ENCODE data around the gene IPMK. TPM values are rescaled to one million over a fixed set of nuclear protein-coding genes. Genes with fewer than 3 reads are reported as not detected.
"Not testable (repeated sequence)": the region's sequence is repeated elsewhere in the genome, so short reads cannot be mapped to it uniquely, and the experiment has no call there.

Gene IPMK
- total RNA-seq, 1 donor from 2014 or later, result 6.8 TPM

DNA sequence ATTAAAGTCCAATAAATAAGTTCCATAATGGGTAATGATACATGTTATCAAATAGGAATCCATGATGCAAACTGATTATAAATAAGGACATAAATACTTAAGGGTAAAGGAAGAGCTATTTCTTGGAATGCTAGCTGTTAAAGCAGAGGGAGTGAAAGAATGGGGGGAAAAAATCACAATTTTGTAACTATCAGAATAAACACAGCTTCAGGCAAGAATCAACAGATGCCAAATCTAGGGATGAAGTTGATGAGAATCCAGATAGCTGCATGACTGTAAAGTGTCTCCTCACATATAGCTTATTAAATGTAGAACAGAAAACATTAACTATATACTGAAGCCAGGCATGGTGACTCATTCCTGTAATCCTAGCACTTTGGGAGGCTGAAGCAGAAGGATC, 4.9 kb downstream of the IPMK start:
- no peaks in the 10 kb centered on the region for H3K27me3 Mint-ChIP-seq
- H3K27ac Mint-ChIP-seq, result no peak overlapping the region
- peaks cover 25% of the 10 kb centered on the region for H3K4me1 Mint-ChIP-seq (ENCODE audit: unreplicated experiment)
- H3K4me3 Mint-ChIP-seq, result no peak overlapping the region
- TF ChIP-seq, protein P1, sequence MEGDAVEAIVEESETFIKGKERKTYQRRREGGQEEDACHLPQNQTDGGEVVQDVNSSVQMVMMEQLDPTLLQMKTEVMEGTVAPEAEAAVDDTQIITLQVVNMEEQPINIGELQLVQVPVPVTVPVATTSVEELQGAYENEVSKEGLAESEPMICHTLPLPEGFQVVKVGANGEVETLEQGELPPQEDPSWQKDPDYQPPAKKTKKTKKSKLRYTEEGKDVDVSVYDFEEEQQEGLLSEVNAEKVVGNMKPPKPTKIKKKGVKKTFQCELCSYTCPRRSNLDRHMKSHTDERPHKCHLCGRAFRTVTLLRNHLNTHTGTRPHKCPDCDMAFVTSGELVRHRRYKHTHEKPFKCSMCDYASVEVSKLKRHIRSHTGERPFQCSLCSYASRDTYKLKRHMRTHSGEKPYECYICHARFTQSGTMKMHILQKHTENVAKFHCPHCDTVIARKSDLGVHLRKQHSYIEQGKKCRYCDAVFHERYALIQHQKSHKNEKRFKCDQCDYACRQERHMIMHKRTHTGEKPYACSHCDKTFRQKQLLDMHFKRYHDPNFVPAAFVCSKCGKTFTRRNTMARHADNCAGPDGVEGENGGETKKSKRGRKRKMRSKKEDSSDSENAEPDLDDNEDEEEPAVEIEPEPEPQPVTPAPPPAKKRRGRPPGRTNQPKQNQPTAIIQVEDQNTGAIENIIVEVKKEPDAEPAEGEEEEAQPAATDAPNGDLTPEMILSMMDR (conservative IDR thresholded peaks at IDR 0.05), result no peak
- no peak for DNase-seq (ENCODE audit: extremely low spot score, unreplicated experiment)
- H3K9me3 Mint-ChIP-seq, result no peaks in the 10 kb centered on the region
- H3K36me3 Mint-ChIP-seq, result peaks cover 10% of the 10 kb centered on the region

DNA sequence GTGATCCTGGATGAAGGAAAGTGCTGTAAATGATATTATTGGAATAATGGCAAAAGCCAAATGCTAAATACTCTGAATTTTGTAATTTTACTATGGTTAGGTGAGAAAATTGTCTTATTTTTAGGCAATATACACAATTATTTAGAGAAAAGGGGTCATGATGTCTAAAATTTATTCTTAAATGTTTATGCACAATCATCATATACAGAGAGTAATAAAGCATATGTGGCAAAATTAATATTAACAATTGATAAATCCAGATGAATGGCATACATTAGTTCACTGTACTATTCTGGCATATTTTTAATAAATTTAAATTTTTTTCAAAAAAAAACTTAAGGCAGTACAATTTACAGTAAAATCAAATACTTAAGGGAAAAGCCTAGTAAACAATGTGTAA, 7.4 kb downstream of the IPMK start:
- Mint-ChIP-seq H3K27me3 (no peaks in the 10 kb centered on the region), H3K4me3 (no peak overlapping the region), H3K9me3 (no peaks in the 10 kb centered on the region), H3K27ac (no peak overlapping the region), H3K4me1 (ENCODE audit: unreplicated experiment) (peaks cover 12% of the 10 kb centered on the region), H3K36me3 (peaks cover 24% of the 10 kb centered on the region)
- TF ChIP-seq, protein P1 (conservative IDR thresholded peaks at IDR 0.05), result no peak
- no peak for DNase-seq (ENCODE audit: extremely low spot score, unreplicated experiment)

DNA sequence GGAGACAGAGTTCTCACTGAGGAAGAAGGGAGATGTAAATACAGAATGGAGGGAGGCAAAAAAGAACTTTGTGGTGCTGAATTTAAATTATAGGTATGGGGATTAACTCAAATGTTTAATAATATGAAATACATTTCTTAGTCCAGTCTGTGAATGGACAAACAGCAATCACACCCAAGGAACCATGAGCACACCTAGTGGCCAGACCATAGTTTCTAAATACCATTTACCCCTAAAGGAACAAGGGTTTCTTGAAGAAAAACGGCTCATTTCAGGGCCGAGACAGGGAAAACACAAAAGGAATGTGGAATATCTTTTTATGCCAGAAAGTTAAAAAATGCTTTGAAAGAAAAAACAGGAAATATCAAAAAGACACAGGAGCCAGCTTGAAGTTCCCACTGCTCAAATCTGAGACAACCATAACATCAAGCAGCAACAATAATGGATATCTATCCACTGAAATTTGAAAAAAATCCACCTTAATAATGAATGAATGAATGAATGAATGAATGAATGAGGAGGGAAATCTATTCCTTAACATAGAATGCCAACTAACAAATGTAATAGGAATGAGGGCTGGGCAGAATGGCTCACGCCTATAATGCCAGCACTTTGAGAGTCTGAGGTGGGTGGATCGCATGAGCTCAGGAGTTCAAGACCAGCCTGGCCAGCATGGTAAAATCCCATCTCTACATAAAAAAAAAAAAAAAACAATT, 8.6 kb downstream of the IPMK start:
- H3K27ac Mint-ChIP-seq, result no peak overlapping the region
- no peak for DNase-seq (ENCODE audit: extremely low spot score, unreplicated experiment)
- TF ChIP-seq, protein P1 (conservative IDR thresholded peaks at IDR 0.05), result peak; percentile 36
- no peak overlapping the region for H3K4me3 Mint-ChIP-seq
- peaks cover 3% of the 10 kb centered on the region for H3K4me1 Mint-ChIP-seq (ENCODE audit: unreplicated experiment)
- no peaks in the 10 kb centered on the region for H3K27me3 Mint-ChIP-seq
- H3K36me3 Mint-ChIP-seq, result peaks cover 26% of the 10 kb centered on the region
- H3K9me3 Mint-ChIP-seq, result peaks cover 3% of the 10 kb centered on the region

DNA sequence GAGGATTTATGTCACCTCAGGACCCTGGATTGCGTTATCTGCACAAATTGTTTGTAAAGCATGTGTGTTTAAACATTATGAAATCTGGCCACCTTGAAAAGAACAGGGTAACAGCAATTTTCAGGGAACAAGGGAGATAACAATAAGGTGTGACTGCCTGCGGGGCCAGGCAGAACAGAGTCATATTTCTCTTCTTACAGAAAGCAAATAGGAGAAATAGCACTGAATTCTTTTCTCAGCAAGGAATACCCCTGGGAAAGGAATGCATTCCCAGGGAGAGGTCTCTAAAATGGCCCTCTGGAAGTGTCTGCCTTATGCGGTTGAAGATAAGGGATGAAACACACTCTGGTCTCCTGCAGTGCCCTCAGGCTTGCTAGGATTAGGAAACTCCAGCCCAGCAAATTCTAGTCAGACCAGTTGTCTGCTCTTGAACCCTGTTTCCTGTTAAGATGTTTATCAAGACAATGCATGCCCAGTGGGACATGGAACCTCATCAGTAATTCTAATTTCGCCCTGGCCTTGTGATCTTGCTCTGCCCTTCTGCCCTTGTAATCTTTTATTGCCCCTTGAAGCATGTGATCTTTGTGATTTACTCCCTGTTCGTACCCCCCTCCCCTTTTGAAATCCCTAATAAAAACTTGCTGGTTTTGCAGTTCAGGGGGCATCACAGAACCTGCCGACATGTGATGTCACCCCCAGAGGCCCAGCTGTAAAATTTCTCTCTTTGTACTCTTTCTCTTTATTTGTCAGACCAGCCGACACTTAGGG, 11.5 kb downstream of the IPMK start:
- not testable (repeated sequence) for H3K27ac Mint-ChIP-seq; H3K4me3 Mint-ChIP-seq; H3K4me1 Mint-ChIP-seq (ENCODE audit: unreplicated experiment); H3K9me3 Mint-ChIP-seq; H3K27me3 Mint-ChIP-seq; DNase-seq (ENCODE audit: extremely low spot score, unreplicated experiment)
- peaks cover 34% of the 10 kb centered on the region for H3K36me3 Mint-ChIP-seq

DNA sequence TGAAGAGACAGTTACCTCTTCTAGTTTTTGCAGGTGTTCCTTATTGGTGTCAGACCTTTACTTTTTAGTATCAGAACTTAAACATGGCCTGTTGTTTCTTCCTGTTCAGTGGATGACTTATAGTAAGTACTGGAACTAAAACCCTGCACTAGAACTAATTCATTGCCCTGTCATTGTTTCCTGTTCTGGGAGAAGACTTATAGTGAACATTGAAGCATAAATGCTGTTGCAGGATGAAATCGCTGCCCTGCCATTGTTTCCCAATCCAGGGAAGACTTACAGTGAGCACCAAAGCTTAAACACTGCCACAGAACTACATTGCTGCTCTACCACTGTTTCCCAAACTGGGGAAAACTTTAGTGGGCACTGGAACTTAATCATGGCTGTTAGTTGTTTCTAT, 13.1 kb downstream of the IPMK start:
- Mint-ChIP-seq H3K4me3 (no peak overlapping the region), H3K36me3 (peaks cover 34% of the 10 kb centered on the region), H3K27ac (no peak overlapping the region), H3K9me3 (peaks cover 6% of the 10 kb centered on the region), H3K4me1 (ENCODE audit: unreplicated experiment) (no peaks in the 10 kb centered on the region), H3K27me3 (no peaks in the 10 kb centered on the region)
- TF ChIP-seq, protein P1 (conservative IDR thresholded peaks at IDR 0.05), result no peak
- no peak for DNase-seq (ENCODE audit: extremely low spot score, unreplicated experiment)

DNA sequence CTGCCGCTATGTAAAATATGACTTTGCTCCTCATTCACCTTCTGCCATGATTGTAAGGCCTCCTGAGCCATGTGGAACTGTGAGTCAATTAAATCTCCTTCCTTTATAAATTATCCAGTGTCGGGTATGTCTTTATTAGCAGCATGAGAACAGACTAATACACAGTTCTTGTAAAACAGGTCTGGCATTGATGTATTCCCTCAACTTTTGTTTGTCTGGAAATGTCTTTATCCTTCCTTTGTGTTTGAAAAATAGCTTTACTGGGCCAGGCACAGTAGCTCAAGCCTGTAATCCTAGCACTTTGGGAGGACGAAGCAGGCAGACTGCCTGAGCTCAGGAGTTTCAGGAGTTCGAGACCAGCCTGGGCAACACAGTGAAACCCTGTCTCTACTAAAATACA, 14.5 kb downstream of the IPMK start:
- Mint-ChIP-seq H3K27ac (no peak overlapping the region), H3K27me3 (no peaks in the 10 kb centered on the region)

DNA sequence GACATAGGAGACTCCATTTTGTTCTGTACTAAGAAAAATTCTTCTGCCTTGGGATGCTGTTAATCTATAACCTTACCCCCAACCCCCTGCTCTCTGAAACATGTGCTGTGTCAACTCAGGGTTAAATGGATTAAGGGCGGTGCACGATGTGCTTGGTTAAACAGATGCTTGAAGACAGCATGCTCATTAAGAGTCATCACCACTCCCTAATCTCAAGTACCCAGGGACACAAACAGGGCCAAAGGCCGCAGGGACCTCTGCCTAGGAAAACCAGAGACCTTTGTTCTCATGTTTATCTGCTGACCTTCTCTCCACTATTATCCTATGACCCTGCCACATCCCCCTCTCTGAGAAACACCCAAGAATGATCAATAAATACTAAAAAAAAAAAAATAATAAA, 23.0 kb downstream of the IPMK start:
- DNase-seq (ENCODE audit: extremely low spot score, unreplicated experiment); H3K27me3 Mint-ChIP-seq; H3K36me3 Mint-ChIP-seq; H3K4me1 Mint-ChIP-seq (ENCODE audit: unreplicated experiment); H3K27ac Mint-ChIP-seq; H3K9me3 Mint-ChIP-seq; H3K4me3 Mint-ChIP-seq: not testable (repeated sequence)

More for the DNA sequence above, 14.5 kb downstream of the IPMK start:
- Mint-ChIP-seq H3K9me3 (peaks cover 11% of the 10 kb centered on the region), H3K36me3 (peaks cover 30% of the 10 kb centered on the region), H3K4me3 (no peak overlapping the region), H3K4me1 (ENCODE audit: unreplicated experiment) (no peaks in the 10 kb centered on the region)
- DNase-seq (ENCODE audit: extremely low spot score, unreplicated experiment), result no peak
- TF ChIP-seq, protein P1 (conservative IDR thresholded peaks at IDR 0.05), result no peak

DNA sequence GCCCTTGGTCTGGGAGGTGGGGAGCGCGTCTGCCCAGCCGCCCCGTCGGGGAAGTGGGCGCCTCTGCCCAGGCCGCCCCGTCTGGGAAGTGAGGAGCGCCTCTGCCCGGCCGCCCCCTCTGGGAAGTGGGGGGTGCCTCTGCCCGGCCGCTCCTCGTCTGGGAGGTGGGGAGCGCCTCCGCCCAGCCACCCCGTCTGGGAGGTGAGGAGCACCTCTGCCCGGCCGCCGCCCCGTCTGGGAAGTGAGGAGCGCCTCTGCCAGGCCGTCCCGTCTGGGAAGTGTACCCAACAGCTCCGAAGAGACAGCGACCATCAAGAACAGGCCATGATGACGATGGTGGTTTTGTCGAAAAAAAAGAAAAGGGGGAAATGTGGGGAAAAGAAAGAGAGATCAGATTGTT, 23.5 kb downstream of the IPMK start:
- not testable (repeated sequence) for H3K4me1 Mint-ChIP-seq (ENCODE audit: unreplicated experiment); H3K27me3 Mint-ChIP-seq; H3K36me3 Mint-ChIP-seq; H3K4me3 Mint-ChIP-seq; DNase-seq (ENCODE audit: extremely low spot score, unreplicated experiment); H3K9me3 Mint-ChIP-seq; H3K27ac Mint-ChIP-seq

DNA sequence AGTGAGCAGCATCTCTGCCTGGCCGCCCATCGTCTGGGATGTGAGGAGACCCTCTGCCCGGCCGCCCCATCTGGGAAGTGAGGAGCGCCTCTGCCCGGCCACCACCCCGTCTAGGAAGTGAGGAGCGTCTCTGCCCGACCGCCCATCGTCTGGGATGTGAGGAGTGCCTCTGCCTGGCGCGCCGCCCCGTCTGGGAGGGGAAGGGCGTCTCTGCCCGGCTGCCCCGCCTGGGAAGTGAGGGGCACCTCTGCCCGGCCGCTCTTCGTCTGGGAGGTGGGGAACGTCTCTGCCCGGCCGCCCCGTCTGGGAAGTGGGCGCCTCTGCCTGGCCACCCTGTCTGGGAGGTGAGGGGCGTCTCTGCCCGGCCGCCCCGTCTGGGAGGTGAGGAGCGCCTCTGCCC, 23.9 kb downstream of the IPMK start:
- H3K27me3 Mint-ChIP-seq; DNase-seq (ENCODE audit: extremely low spot score, unreplicated experiment); H3K9me3 Mint-ChIP-seq; H3K27ac Mint-ChIP-seq; H3K4me1 Mint-ChIP-seq (ENCODE audit: unreplicated experiment); H3K36me3 Mint-ChIP-seq; H3K4me3 Mint-ChIP-seq: not testable (repeated sequence)

Measured in type B pancreatic cell (in vitro differentiated cells).